SK-N-SH treated with all-trans-retinoic acid at 6 μM for 48 hours (cell line): ENCODE results near the gene SELENOK.

Experiments
- ATAC-seq: fragments of 200-7000 bp; cut with Tn5 transposase; 3 replicates; pipeline ENCODE4 v1.9.1; 2020; ENCODE audit warnings: mild to moderate bottlenecking, moderate library complexity
- ARNTL ChIP-seq: fragments of 450-650 bp; formaldehyde crosslinking; IDR thresholded peaks from 2 replicates; pipeline ENCODE4 v1.5.0; 2020; ENCODE audit warnings: low read depth, mild to moderate bottlenecking, moderate library complexity, borderline replicate concordance
- BACH2 ChIP-seq: fragments of 250-450 bp; sonication (Bioruptor Pico); IDR thresholded peaks from 2 replicates; pipeline ENCODE4 v1.9.0; 2021; ENCODE audit warnings: mild to moderate bottlenecking, borderline replicate concordance
- CREB5 ChIP-seq: fragments of 250-450 bp; sonication (Bioruptor Pico); IDR thresholded peaks from 2 replicates; pipeline ENCODE4 v1.5.1; 2020; ENCODE audit warnings: low read depth, mild to moderate bottlenecking, moderate library complexity
- CSDC2 ChIP-seq: fragments of 250-450 bp; sonication (Bioruptor Pico); IDR thresholded peaks from 2 replicates; pipeline ENCODE4 v1.5.0; 2020; ENCODE audit warnings: mild to moderate bottlenecking, moderate library complexity
- CSRNP3 ChIP-seq: fragments of 250-450 bp; sonication (Bioruptor Pico); IDR thresholded peaks from 2 replicates; pipeline ENCODE4 v1.5.1; 2021; ENCODE audit warnings: mild to moderate bottlenecking, moderate library complexity
- ESRRG ChIP-seq: fragments of 250-450 bp; sonication (Bioruptor Pico); IDR thresholded peaks from 2 replicates; pipeline ENCODE4 v1.6.1; 2021; ENCODE audit warnings: mild to moderate bottlenecking
- GLIS3 ChIP-seq: fragments of 250-450 bp; sonication (Bioruptor Pico); IDR thresholded peaks from 2 replicates; pipeline ENCODE4 v1.5.0; 2020; ENCODE audit warnings: mild to moderate bottlenecking, moderate library complexity
- OSR1 ChIP-seq: fragments of 250-450 bp; sonication (Bioruptor Pico); IDR thresholded peaks from 2 replicates; pipeline ENCODE4 v1.8.0; 2022; ENCODE audit warnings: moderate library complexity, mild to moderate bottlenecking, inconsistent platforms
- PPARA ChIP-seq: fragments of 250-450 bp; sonication (Bioruptor Pico); IDR thresholded peaks from 2 replicates; pipeline ENCODE4 v1.5.0; 2020; ENCODE audit warnings: mild to moderate bottlenecking, borderline replicate concordance
- RARB ChIP-seq: fragments of 250-450 bp; sonication (Bioruptor Pico); IDR thresholded peaks from 2 replicates; pipeline ENCODE4 v1.8.0; 2021; ENCODE audit warnings: mild to moderate bottlenecking, moderate library complexity
- SNAI2 ChIP-seq: fragments of 250-450 bp; sonication (Bioruptor Pico); IDR thresholded peaks from 2 replicates; pipeline ENCODE4 v1.5.0; 2020; ENCODE audit warnings: mild to moderate bottlenecking, moderate library complexity
- TOX ChIP-seq: fragments of 250-450 bp; sonication (Bioruptor Pico); IDR thresholded peaks from 2 replicates; pipeline ENCODE4 v1.8.0; 2021; ENCODE audit warnings: mild to moderate bottlenecking, moderate library complexity, borderline replicate concordance
- ZC3H10 ChIP-seq: fragments of 250-450 bp; sonication (Bioruptor Pico); IDR thresholded peaks from 2 replicates; pipeline ENCODE4 v1.5.1; 2021; ENCODE audit warnings: mild to moderate bottlenecking, moderate library complexity
- ZFP3 ChIP-seq: fragments of 250-450 bp; sonication (Bioruptor Pico); IDR thresholded peaks from 2 replicates; pipeline ENCODE4 v1.5.0; 2020; ENCODE audit warnings: mild to moderate bottlenecking, moderate library complexity
- ZFP30 ChIP-seq: fragments of 450-650 bp; formaldehyde crosslinking; IDR thresholded peaks from 2 replicates; pipeline ENCODE4 v1.5.0; 2022; ENCODE audit warnings: mild to moderate bottlenecking, moderate library complexity
- ZNF565 ChIP-seq: fragments of 450-650 bp; formaldehyde crosslinking; conservative IDR thresholded peaks from 2 replicates; pipeline ENCODE4 v1.5.0; 2020; ENCODE audit warnings: low read depth, mild to moderate bottlenecking, moderate library complexity
- ZNF70 ChIP-seq: fragments of 450-650 bp; formaldehyde crosslinking; IDR thresholded peaks from 2 replicates; pipeline ENCODE4 v1.5.0; 2020; ENCODE audit warnings: mild to moderate bottlenecking, moderate library complexity
- ZNF8 ChIP-seq: fragments of 450-650 bp; formaldehyde crosslinking; IDR thresholded peaks from 2 replicates; pipeline ENCODE4 v1.5.0; 2020; ENCODE audit warnings: mild to moderate bottlenecking, moderate library complexity
- TF ChIP-seq, protein P1 (sequence below): fragments of 250-450 bp; sonication (Bioruptor Pico); IDR thresholded peaks from 2 replicates; pipeline ENCODE4 v1.5.0; 2020; ENCODE audit warnings: mild to moderate bottlenecking, moderate library complexity
- TF ChIP-seq, protein P2 (sequence below): fragments of 250-450 bp; sonication (Bioruptor Pico); IDR thresholded peaks from 2 replicates; pipeline ENCODE4 v1.8.0; 2020; ENCODE audit warnings: mild to moderate bottlenecking, moderate library complexity, borderline replicate concordance
- TF ChIP-seq, protein P3 (sequence below): fragments of 250-450 bp; sonication (Bioruptor Pico); IDR thresholded peaks from 2 replicates; pipeline ENCODE4 v1.8.0; 2021; ENCODE audit warnings: low read depth, mild to moderate bottlenecking, moderate library complexity, borderline replicate concordance

SELENOK gene

DNA sequence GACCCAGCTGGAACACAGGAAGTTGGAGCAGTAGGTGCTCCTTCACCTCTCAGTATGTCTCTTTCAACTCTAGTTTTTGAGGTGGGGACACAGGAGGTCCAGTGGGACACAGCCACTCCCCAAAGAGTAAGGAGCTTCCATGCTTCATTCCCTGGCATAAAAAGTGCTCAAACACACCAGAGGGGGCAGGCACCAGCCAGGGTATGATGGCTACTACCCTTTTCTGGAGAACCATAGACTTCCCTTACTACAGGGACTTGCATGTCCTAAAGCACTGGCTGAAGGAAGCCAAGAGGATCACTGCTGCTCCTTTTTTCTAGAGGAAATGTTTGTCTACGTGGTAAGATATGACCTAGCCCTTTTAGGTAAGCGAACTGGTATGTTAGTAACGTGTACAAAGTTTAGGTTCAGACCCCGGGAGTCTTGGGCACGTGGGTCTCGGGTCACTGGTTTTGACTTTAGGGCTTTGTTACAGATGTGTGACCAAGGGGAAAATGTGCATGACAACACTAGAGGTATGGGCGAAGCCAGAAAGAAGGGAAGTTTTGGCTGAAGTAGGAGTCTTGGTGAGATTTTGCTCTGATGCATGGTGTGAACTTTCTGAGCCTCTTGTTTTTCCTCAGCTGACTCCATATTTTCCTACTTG lies 33.4 kb downstream of the SELENOK start:
- no peak; the same call in 2 of the 3 replicates for ATAC-seq
- no peak for TF ChIP-seq TOX (CRISPR knock-in tag)
- TF ChIP-seq, protein P1, sequence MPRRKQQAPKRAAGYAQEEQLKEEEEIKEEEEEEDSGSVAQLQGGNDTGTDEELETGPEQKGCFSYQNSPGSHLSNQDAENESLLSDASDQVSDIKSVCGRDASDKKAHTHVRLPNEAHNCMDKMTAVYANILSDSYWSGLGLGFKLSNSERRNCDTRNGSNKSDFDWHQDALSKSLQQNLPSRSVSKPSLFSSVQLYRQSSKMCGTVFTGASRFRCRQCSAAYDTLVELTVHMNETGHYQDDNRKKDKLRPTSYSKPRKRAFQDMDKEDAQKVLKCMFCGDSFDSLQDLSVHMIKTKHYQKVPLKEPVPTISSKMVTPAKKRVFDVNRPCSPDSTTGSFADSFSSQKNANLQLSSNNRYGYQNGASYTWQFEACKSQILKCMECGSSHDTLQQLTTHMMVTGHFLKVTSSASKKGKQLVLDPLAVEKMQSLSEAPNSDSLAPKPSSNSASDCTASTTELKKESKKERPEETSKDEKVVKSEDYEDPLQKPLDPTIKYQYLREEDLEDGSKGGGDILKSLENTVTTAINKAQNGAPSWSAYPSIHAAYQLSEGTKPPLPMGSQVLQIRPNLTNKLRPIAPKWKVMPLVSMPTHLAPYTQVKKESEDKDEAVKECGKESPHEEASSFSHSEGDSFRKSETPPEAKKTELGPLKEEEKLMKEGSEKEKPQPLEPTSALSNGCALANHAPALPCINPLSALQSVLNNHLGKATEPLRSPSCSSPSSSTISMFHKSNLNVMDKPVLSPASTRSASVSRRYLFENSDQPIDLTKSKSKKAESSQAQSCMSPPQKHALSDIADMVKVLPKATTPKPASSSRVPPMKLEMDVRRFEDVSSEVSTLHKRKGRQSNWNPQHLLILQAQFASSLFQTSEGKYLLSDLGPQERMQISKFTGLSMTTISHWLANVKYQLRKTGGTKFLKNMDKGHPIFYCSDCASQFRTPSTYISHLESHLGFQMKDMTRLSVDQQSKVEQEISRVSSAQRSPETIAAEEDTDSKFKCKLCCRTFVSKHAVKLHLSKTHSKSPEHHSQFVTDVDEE = no peak
- TF ChIP-seq ZFP3 (CRISPR knock-in tag) = no peak
- TF ChIP-seq ZFP30 (CRISPR knock-in tag) = no peak
- no peak for TF ChIP-seq RARB (CRISPR knock-in tag)
- no peak for TF ChIP-seq ARNTL
- no peak for TF ChIP-seq OSR1 (CRISPR knock-in tag)
- no peak for TF ChIP-seq CREB5 (CRISPR knock-in tag)
- TF ChIP-seq BACH2 = no peak
- TF ChIP-seq CSDC2 (CRISPR knock-in tag) = no peak
- TF ChIP-seq, protein P2, sequence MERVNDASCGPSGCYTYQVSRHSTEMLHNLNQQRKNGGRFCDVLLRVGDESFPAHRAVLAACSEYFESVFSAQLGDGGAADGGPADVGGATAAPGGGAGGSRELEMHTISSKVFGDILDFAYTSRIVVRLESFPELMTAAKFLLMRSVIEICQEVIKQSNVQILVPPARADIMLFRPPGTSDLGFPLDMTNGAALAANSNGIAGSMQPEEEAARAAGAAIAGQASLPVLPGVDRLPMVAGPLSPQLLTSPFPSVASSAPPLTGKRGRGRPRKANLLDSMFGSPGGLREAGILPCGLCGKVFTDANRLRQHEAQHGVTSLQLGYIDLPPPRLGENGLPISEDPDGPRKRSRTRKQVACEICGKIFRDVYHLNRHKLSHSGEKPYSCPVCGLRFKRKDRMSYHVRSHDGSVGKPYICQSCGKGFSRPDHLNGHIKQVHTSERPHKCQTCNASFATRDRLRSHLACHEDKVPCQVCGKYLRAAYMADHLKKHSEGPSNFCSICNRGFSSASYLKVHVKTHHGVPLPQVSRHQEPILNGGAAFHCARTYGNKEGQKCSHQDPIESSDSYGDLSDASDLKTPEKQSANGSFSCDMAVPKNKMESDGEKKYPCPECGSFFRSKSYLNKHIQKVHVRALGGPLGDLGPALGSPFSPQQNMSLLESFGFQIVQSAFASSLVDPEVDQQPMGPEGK (CRISPR knock-in tag) = no peak
- no peak for TF ChIP-seq CSRNP3 (CRISPR knock-in tag)
- TF ChIP-seq ZNF8 (CRISPR knock-in tag) = no peak
- TF ChIP-seq, protein P3, sequence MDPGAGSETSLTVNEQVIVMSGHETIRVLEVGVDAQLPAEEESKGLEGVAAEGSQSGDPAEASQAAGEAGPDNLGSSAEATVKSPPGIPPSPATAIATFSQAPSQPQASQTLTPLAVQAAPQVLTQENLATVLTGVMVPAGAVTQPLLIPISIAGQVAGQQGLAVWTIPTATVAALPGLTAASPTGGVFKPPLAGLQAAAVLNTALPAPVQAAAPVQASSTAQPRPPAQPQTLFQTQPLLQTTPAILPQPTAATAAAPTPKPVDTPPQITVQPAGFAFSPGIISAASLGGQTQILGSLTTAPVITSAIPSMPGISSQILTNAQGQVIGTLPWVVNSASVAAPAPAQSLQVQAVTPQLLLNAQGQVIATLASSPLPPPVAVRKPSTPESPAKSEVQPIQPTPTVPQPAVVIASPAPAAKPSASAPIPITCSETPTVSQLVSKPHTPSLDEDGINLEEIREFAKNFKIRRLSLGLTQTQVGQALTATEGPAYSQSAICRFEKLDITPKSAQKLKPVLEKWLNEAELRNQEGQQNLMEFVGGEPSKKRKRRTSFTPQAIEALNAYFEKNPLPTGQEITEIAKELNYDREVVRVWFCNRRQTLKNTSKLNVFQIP (CRISPR knock-in tag) = no peak
- TF ChIP-seq GLIS3 = no peak
- TF ChIP-seq ZC3H10 = no peak
- TF ChIP-seq SNAI2 (CRISPR knock-in tag) = no peak
- no peak for TF ChIP-seq PPARA (CRISPR knock-in tag)
- no peak for TF ChIP-seq ESRRG
- no peak for TF ChIP-seq ZNF565 (CRISPR knock-in tag)

DNA sequence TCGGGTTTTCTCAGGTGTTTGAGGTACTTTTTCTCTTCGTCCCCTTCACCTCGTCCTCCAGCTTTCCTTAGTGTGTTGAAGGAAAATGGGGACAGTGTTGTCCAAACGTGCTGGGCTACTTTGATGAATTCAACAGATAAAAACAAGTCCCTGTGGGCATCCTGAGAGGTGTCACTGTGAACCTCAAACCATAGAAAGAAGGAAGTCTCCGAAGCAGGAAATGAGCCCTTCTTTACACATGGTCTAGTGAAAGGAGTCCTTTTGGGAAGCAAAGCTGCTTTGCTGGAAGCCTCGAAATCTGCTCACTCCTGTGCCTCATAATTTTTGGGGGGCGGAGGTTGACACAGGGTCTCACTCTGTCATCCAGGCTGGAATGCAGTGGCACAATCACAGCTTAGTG lies 34.7 kb downstream of the SELENOK start:
- ATAC-seq = no peak
- TF ChIP-seq GLIS3 = no peak
- no peak for TF ChIP-seq ARNTL
- no peak for TF ChIP-seq ESRRG

DNA sequence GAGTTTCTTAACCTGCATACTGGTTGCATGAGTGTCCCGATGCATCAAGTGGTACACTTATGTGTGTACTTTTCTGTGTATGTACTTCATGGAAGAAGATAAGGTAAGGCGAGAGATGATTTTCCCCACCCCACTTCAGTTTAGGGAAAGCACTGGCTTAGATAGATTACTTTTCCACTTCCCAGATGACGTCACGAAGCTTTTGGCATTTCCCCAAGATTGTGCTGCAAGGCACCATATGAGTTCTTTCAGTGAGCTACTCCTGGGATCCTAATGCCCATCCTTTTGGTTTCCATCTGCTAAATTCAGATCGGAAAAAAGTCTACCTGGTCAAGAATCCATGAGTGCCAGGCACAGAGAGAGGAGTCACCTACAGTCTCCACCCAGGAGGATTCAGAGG lies 40.8 kb downstream of the SELENOK start:
- TF ChIP-seq ZFP3 (CRISPR knock-in tag) (no peak), ZNF70 (CRISPR knock-in tag) (no peak), PPARA (CRISPR knock-in tag) (no peak)
- TF ChIP-seq, protein P1 = no peak
- TF ChIP-seq, protein P3 (CRISPR knock-in tag) = no peak
- no peak for ATAC-seq
